H1 (cell line): ENCODE measurements around the gene NTMT1. TPM values are rescaled to one million over a fixed set of nuclear protein-coding genes. Genes with fewer than 3 reads are reported as not detected.
A peak's percentile ranks its signal among the peaks of the same experiment; 100 is the strongest.

ENCODE experiments used
- ASH2L ChIP-seq: fragments of 200-600, 300-600 bp; sonication (generic); IDR thresholded peaks from one replicate; pipeline ENCODE4 v1.7.1; 2017; ENCODE audit warnings: low read length
- BRCA1 ChIP-seq: IDR thresholded peaks from 2 replicates; pipeline ENCODE4 v1.6.1; 2012; ENCODE audit warnings: low read depth, low read length, improper control_type of control experiment
- CBX5 ChIP-seq: fragments of 300-800, 300-1000 bp; sonication (generic); IDR thresholded peaks from 2 replicates; pipeline ENCODE4 v1.7.1; 2016; ENCODE audit warnings: antibody characterized with exemption, low read length, low read depth
- CREB1 ChIP-seq: IDR thresholded peaks from 2 replicates; pipeline ENCODE4 v1.6.1; 2012; ENCODE audit warnings: inconsistent platforms
- CTCF ChIP-seq, 3 experiments: IDR thresholded peaks; 1 replicate in 2 of 3; 2 replicates in 1 of 3; pipeline versions ENCODE4 v1.5.1 to v1.6.1; 2011; ENCODE audit warnings: low read length in 3 of 3, mild to moderate bottlenecking in 3 of 3, inconsistent platforms in 2 of 3, low read depth in 1 of 3, moderate library complexity in 1 of 3; ENCODE audit not compliant: insufficient read depth in 1 of 3; ENCODE audit errors: control extremely low read depth in 1 of 3
- FOSL1 ChIP-seq: IDR thresholded peaks from 2 replicates; pipeline ENCODE4 v1.6.1; 2011; ENCODE audit warnings: mild to moderate bottlenecking, low read depth, low read length, moderate library complexity; ENCODE audit not compliant: insufficient read depth
- HDAC2 ChIP-seq, 2 experiments: fragments of 300-600 bp in 1 of 2; sonication (generic) in 1 of 2; IDR thresholded peaks; 2 replicates each; pipeline ENCODE4 v1.6.1; 2011 to 2012; ENCODE audit warnings: low read depth in 2 of 2, low read length in 2 of 2, mild to moderate bottlenecking in 2 of 2, moderate library complexity in 2 of 2, borderline replicate concordance in 1 of 2, inconsistent platforms in 1 of 2
- KDM1A ChIP-seq: fragments of 200-600, 300-600 bp; sonication (generic); IDR thresholded peaks from 2 replicates; pipeline ENCODE4 v1.7.1; 2016; ENCODE audit warnings: mild to moderate bottlenecking, low read length, borderline replicate concordance
- MAFK ChIP-seq: IDR thresholded peaks from 2 replicates; pipeline ENCODE4 v1.6.1; 2012; ENCODE audit warnings: low read depth, mild to moderate bottlenecking, improper control_type of control experiment, low read length
- POLR2AphosphoS5 ChIP-seq: IDR thresholded peaks from 2 replicates; pipeline ENCODE4 v1.6.1; 2011; ENCODE audit warnings: low read depth, low read length
- POU5F1 ChIP-seq: IDR thresholded peaks from 2 replicates; pipeline ENCODE4 v1.6.1; 2011; ENCODE audit warnings: low read depth, mild to moderate bottlenecking, low read length, moderate library complexity
- RBBP5 ChIP-seq: IDR thresholded peaks from 2 replicates; pipeline ENCODE4 v1.7.1; 2012; ENCODE audit warnings: low read depth, mild to moderate bottlenecking, inconsistent platforms, low read length, moderate library complexity, borderline replicate concordance
- RXRA ChIP-seq: IDR thresholded peaks from 2 replicates; pipeline ENCODE4 v1.6.1; 2011; ENCODE audit warnings: low read depth, mild to moderate bottlenecking, low read length, moderate library complexity; ENCODE audit not compliant: insufficient read depth
- SAP30 ChIP-seq: fragments of 300-600 bp; sonication (generic); IDR thresholded peaks from 2 replicates; pipeline ENCODE4 v1.7.1; 2012; ENCODE audit warnings: low read length, moderate library complexity, mild to moderate bottlenecking, inconsistent platforms; ENCODE audit not compliant: insufficient read depth, insufficient replicate concordance
- SIN3A ChIP-seq, 2 experiments: IDR thresholded peaks in 1 of 2; conservative IDR thresholded peaks in 1 of 2; 2 replicates each; pipeline ENCODE4 v1.6.1; 2011 to 2012; ENCODE audit warnings: low read length in 2 of 2, improper control_type of control experiment in 1 of 2, low read depth in 1 of 2, mild to moderate bottlenecking in 1 of 2
- SUZ12 ChIP-seq: fragments of 200-600 bp; sonication (generic); IDR thresholded peaks from 2 replicates; pipeline ENCODE4 v1.6.1; 2012; ENCODE audit warnings: mild to moderate bottlenecking, inconsistent platforms, low read length, moderate library complexity, mixed read lengths
- TCF12 ChIP-seq: IDR thresholded peaks from 2 replicates; pipeline ENCODE4 v1.6.1; 2011; ENCODE audit warnings: low read depth, mild to moderate bottlenecking, low read length
- ZNF274 ChIP-seq: IDR thresholded peaks from 2 replicates; pipeline ENCODE4 v1.7.0; 2012; ENCODE audit warnings: low read length, borderline replicate concordance; ENCODE audit errors: extremely low read depth
- polyA plus RNA-seq, 7 experiments: library from polyadenylated mRNA; depleted of rRNA in 3 of 7; stranded (reverse) in 5 of 7; unstranded in 2 of 7; fragments of >200 nt in 5 of 7; fragments of 200-250 nt in 2 of 7; gene quantifications; 1 replicate in 5 of 7; 2 replicates in 1 of 7; 4 replicates in 1 of 7; pipeline versions ENCODE4 v1.2.1 to v1.2.3, GENCODE V29; 2011 to 2013; ENCODE audit warnings: missing spikeins in 2 of 7, mixed read lengths in 2 of 7
- total RNA-seq: library from RNA; stranded (reverse); fragmentation: NEBNext Ultra II Directional; extraction: Animal tissue kit (Norgen Biotek cat#: 25700); gene quantifications from 2 replicates; pipeline ENCODE4 v1.2.1, GENCODE V29; 2021
- TF ChIP-seq, protein P1 (sequence below): IDR thresholded peaks from 2 replicates; pipeline ENCODE4 v1.6.1; 2012; ENCODE audit warnings: low read length, inconsistent platforms
- TF ChIP-seq, protein P2 (sequence below): IDR thresholded peaks from 2 replicates; pipeline ENCODE4 v1.6.1; 2011; ENCODE audit warnings: low read depth, mild to moderate bottlenecking, low read length; ENCODE audit not compliant: insufficient read depth

Gene NTMT1
- total and polyA plus RNA-seq, 2 of the 8 experiments (the other 6 are each of a cell fraction or from before 2014, with no cell fraction given): 66.8 to 70.2 TPM

DNA sequence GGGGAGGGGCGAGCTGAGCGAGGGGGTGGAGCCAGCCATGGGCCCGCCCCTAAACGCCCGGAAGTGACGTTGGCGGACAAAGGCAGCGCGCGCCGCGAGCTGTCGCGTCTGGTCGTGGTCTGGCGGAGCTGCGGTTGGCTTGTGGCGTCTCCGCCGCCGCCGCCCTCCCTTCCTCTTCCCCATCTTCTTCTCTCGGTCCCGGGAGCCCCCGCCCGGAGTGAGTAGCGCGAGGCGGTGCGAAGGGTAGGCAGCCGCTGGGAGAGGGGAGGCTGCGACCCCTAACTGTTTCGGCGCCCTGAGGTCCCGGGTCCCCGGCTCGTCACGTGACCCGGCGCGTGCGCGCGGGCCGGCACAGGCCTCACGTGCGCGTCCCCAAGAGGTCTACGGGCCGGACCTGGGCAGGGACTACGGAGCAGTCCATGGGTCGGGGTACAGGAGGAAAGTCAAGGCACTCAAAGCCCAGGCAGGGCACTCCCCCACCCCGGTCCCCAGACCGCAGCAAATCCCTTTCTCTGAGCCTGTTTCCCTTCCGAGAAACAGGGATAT is at the start of gene NTMT1 (continued):
- TF ChIP-seq, protein P1, sequence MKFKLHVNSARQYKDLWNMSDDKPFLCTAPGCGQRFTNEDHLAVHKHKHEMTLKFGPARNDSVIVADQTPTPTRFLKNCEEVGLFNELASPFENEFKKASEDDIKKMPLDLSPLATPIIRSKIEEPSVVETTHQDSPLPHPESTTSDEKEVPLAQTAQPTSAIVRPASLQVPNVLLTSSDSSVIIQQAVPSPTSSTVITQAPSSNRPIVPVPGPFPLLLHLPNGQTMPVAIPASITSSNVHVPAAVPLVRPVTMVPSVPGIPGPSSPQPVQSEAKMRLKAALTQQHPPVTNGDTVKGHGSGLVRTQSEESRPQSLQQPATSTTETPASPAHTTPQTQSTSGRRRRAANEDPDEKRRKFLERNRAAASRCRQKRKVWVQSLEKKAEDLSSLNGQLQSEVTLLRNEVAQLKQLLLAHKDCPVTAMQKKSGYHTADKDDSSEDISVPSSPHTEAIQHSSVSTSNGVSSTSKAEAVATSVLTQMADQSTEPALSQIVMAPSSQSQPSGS: no peak
- TF ChIP-seq POU5F1 (no peak), MAFK (no peak), BRCA1 (no peak), CREB1 (peak; percentile 94), SAP30 (no peak), KDM1A (no peak), SIN3A (conservative IDR thresholded peaks at IDR 0.05 in 1 of 2, IDR thresholded peaks at IDR 0.05 in 1 of 2; ENCODE audit: low read depth in 1 of 2, low read length in 2 of 2) (peak; percentile 24 to 64; a peak in 1 of 4 replicates), CBX5 (no peak), TCF12 (no peak), HDAC2 (IDR thresholded peaks at IDR 0.05; ENCODE audit: borderline replicate concordance in 1 of 2, low read depth in 2 of 2, low read length in 2 of 2) (peak in 1 of 2 experiments; percentile 53; a peak in 1 of 4 replicates), RBBP5 (peak; percentile 78; the same call in 1 of the 2 replicates), CTCF (IDR thresholded peaks at IDR 0.05; ENCODE audit: control extremely low read depth in 1 of 3, insufficient read depth in 1 of 3, low read depth in 1 of 3, low read length in 3 of 3) (no peak), FOSL1 (no peak), RXRA (no peak), POLR2AphosphoS5 (peak; percentile 98), SUZ12 (no peak), ZNF274 (no peak), ASH2L (peak; percentile 95)
- TF ChIP-seq, protein P2, sequence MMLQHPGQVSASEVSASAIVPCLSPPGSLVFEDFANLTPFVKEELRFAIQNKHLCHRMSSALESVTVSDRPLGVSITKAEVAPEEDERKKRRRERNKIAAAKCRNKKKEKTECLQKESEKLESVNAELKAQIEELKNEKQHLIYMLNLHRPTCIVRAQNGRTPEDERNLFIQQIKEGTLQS: peak; percentile 90
